HG03196 (cell line): ENCODE results near the gene RAD51B.

Experiments used
- ATAC-seq: cut with Tn5 transposase; IDR thresholded peaks from one replicate; pipeline ENCODE4 v1.9.1; 2021; ENCODE audit not compliant: unreplicated experiment

The RAD51B gene

DNA sequence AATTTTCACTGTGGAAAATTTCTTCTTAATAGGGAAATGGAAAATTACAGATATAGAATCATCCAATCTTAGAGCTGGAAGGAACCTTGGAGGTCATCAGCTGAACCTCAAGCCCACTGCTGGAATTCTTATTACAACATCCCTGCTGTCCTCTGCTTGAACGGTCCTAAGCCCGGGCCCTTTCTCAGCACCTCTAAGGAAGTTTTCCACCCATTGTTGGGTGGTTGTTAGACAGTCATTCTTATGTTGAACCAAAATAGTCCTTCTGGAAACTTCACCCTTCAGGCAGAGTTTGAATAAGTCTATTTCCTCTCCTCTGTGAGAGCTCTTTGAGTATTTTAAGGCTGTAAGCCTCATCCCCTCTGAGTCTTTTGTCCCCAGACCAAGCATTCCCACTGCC lies 902.6 kb downstream of the RAD51B start:
- ATAC-seq: no peak

DNA sequence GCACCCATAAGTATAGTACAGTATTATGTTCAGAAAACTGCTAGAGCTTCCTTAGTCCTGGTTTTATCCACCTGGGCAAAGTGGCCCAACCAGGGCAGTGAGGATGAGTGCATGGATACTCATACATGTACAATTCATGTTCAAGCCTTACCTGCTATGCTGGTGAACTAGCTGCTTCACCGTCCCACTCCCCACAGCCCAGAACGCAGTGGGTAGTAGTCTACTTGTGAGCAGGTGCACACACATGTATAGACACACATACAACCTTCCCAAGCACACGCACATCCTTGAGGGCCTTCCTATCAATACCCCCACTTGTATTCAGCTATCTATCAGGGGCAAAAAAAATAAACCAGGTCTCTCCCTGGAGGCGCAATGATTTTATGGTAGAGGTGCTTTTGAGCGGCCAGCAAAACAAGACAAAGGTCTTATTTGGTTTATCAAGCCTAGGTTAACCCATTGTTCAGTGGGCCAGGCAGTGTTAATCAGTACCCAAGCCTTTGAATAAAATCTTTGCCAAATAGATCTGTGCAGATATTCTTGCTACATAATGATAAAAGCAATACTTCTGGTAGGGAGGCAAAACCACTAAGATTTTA lies 903.5 kb downstream of the RAD51B start:
- no peak for ATAC-seq

DNA sequence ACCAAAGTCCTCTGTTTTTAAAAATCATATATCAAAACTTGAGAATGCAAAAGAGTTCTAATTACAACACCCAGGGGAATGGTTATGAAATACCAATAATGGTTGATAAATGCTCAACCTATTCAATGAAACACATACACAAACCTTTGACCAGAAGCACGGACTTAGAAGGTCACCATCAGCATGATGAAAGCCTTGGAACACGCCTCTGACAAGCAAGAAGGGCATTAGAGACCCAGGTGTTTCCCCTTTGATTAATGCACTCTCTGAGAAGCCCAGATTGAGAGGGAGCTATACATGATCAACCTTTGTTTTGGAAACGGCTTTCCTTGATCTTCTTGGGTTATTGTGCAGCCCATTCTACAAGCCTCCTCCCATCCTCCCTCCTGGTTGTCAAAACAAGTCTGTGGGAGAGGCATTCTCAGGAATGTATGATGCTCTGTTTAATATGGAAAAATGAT lies 904.3 kb downstream of the RAD51B start:
- ATAC-seq: no peak

DNA sequence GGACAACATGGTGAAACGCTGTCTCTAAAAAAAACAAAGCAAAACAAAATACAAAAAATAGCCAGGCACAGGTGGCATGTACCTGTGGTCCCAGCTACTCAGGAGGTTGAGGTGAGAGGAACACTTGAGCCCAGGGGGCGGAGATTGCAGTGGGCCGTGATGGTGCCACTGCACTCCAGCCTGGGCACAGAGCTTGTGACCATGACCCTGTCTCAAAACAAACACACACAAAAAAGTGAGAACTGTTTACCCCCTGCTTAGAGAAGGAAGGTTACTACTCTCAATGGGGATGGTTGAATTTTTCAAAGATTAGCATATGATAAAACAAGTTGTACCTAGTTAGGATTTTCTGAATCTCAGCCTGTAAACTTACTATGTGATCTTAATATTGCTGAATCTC lies 905.3 kb downstream of the RAD51B start:
- ATAC-seq: no peak

DNA sequence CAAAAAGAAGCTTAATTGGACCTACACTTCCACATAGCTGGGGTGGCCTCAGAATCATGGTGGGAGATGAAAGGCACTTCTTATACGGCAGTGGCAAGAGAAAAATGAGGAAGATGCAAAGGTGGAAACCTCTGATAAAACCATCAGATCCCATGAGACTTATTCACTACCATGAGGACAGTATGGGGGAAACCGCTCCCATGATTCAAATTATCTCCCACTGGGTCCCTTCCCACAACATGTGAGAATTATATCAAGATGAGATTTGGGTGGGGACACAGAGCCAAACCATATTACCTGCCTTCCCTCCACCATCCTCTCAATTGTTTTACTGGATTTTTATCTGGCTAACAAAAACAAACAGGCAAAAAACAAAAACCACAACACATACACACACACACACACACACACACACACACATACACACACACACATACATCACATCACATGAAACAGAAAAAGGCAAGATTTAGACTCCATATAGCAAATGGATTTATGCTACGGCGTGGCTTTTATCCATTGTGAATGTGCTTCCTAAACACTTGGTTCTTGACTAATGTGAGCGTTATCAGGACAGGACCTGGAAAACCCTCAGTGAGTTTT lies 906.6 kb downstream of the RAD51B start:
- no peak for ATAC-seq

DNA sequence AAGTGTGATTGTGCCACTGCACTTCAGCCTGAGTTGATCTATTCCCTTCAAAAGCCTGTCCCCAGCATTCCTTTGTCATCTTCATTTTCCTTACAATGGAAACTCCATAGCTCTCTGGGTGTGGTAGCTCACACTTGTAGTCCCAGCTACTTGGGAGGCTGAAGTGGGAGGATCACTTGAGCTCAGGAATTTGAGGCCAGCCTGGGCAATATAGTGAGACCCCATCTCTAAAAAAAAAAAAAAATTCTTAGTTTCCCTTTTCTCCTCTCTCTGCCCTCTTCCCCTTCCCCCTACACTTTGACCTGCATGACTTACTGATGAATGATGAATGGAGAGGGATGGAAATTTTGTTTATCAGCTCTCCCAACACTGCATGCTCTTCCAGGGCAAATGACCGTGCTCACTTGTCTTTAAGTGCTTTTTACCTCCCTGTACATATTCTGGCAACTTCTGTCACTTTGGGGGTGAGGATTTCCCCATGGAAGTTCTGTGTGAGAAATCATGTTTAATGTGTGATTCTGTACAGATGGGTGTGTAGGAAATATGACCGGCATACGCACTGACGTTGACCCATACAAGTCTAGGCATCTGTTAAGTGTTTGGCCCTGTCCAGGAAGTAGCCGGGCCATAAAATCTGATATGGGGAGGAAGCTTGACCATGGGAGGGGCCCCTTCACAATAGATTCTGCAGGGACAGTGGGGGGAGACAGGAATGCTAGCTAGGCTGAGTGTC lies 907.9 kb downstream of the RAD51B start:
- no peak for ATAC-seq

DNA sequence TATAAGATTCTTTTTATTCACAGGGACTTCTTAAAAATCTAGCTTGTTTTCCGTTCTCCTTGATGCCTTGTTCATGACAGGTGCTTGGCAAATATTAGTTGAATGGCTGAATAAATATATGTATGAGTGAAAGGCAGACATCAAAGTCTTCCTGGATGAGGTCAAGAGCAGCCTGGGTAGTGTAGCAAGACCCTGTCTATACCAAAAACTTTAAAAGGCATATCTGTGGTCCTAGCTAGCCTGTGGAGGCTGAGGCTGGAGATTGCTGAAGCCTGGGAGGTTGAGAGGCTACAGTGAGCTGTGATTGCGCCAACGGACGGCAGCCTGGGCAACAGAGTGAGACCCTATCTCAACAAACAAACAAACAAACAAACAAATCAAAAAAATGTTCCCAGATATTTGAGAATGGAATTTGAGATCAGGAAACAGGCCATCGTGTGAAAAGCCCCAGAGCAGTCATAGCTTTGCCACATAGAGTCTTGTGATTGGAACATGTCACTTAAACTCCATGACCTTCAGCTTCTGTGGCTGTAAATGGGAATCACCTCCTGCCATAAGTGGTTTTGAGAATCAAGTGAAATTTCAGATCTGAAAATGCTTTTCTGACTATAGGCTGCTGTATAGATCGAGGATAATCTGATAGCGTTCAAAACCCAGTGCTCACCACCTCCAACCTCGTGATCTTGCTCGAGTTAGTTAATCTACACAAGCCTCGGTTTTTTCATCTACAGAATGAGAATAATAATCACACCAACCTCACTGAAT lies 908.9 kb downstream of the RAD51B start:
- no peak for ATAC-seq

DNA sequence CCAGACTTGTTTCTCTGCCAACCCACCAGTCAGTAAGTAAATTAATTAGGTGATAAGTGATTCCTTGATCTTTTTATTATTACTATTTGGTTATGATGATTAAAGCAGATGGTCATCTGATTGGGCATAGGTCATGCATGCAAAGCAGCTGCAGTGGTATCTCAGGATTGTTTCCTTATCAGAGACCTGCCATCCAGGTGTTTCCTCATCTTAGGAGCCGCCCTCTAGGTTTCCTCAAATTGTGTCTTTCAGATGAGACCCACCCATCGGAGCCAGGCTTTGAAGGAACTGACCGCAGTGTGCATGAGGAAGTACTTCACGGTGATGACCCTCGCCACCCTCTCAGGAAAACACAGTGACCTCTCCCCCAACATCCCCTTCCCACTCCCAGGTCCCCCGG lies 910.0 kb downstream of the RAD51B start:
- ATAC-seq: no peak

DNA sequence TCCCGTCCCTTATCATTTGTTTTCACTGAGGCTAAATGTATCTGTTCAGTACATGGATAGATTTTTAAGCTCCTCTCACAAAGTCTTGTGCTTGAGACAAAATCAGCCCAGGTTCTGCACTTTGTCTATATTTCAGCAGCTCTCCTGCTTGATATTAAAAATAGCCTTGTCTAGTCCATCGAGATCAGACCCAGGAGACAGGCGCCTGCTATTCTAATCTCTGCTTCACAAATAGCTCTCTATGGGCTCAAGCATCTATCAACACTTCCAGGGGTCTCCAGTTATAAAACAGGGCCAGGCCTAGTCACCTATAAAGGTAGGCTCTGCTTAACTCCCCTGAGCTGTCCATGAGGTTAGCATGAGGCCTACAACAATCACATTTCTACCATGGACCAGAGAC lies 910.8 kb downstream of the RAD51B start:
- no peak for ATAC-seq

DNA sequence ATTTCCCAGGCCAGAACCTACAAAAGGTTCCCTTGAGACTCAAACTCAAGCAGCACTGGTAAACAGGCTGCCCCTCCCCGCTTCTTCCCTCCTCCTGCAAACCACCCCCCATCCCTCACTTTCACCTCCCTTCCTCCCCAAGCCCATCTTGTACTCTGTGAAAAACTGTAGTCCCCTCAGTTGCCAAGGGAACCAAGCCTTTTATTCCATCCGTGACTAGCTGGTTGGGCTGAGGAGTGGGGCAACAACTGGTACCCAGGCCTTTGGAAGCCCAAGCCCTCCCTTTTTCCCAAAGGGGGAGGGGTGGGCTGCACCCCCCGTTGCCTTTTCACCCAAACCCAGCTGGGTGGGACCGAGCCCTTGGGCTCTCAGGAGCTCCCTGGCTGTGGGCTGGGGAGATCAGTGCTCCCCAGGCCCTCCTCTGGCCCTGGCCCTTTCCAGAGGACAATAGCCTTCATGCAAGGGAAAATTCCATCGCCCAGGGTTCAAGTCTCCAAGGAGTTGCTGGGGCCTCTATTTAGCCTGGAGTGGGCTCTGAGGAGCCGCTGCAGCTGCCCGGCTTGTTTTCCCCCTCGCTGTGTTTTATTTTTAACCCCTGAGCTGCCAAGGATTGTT lies 911.3 kb downstream of the RAD51B start:
- ATAC-seq: no peak

DNA sequence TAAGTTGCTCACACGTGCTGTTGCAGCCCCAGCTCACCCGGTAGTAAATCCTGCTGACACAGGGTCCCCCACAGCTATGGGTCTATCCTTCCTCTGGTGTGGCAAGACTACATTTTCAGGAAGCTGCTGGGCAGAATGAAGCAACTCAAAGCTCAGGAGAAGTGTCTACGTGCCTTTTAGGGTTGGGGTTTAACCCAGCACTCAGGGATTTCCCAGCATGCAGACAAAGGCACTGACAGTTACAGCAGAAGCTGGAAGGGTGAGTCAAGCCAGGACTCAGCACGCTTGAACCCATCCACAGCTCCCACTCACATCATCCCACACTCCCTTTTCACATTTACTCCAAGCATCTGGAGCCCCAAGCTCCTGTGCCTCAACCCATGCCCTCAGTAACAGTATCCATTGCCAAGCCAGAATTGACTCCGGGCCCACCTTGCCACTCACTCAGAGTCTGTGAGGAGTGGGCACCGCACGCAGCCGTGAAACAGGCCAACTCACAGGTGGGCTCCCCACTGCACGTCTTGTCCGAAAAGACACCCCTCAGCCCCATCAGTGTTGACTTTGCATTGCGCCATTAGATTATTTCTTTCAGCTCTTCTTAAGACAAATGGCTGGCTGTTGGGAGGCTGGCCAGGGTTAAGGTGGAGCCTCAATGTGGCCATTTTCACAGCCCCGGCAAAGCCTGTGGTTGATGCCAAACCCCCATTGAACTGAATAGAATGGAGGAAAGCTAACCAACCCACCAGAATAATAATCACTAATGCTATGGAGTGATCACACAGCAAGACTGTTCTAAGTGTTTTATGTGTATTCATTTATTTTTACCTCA lies 913.7 kb downstream of the RAD51B start:
- ATAC-seq: no peak

DNA sequence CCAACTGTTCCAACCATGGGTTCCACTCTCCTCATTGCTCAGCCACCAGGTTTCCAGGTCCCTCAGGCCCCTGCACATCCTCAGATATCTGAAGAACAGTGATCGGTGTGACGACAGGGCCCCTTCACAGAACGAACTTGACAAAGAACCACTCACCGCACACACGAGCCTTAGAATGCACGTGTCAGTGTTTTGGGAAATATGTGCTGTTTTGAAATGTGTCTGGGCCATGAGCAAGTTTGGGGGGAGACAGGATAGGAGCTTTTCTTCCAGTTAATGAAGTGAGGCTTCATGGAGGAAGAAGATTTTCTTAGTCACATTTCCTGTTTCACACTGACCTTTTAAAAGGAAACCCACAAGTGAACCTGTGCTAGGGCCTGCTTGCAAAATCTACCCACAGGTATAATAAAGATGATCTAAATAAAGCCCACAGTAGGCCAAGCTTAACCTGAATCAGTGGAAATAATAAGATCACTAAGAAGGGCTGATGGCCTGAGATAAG lies 914.7 kb downstream of the RAD51B start:
- ATAC-seq: no peak

DNA sequence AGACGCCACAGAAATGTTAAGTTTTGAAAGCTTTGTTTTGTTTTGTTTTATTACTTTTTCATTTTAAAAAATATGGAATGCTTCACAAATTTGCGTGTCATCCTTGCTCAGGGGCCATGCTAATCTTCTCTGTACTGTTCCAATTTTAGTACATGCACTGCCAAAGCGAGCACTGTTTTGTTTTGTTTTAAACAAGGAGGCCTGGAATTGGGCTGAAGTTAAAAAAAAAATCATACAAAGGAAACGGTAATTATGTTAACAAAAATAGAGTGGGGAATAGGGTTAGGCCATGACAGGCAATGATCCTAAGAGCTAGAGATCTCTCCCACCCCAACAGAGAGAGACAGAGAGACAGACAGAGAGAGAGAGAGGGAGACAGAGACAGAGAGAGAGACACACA lies 916.3 kb downstream of the RAD51B start:
- no peak for ATAC-seq

DNA sequence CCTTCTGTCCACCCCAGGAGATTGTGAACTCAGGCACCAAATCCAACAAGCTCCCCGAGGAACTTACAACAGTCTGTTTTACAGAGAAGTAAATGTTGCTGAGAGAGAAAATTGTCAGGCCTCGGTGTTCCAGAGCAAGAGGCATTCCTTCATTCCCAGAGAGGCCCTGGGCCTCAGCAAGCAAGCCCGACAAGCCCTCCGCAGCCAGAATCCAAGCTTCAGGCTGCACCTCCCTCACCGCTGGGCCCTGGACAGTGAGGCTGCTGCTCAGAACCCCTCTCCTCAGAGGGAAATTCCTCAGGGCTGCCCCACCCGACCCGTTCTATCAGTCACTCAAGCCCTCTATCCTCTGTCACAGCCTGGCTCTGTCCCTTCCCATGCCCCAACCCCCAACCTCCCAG lies 916.9 kb downstream of the RAD51B start:
- ATAC-seq: no peak

DNA sequence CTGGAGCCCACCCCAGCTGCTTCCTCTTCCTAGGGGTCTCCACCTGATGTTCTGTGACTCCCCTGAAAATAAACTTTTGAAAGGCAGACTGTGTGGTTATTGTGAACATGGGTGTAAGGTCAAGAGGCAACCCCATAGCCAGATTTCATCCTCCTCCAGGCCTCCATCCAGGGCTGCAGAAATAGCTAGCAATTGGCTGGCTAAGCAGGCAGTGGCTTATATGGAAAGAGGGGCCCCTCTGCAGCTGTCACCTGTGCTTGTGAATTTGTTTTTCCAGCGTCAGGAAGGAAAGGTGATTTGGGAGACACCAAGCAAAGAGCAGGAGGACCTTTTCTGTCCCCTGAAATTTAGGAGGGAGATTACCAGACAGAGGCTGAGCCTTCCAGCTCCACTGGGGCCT lies 917.5 kb downstream of the RAD51B start:
- no peak for ATAC-seq

DNA sequence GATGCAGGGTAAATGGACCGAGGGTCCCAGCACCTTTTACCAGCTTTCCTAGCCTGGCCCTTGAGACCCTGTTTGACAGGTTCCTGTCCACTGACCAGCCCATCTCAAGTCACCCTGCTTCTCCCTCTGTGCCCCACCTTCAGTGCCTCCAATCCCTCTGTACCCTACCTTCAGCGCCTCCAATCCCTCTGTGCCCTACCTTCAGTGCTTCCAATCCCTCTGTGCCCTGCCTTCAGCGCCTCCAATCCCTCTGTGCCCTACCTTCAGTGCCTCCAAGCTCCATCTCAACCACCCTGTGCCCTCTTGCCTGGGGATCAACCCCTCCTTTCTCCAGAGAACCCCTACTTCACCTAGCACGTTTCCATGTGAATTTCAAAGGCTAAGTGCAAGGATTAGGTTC lies 919.0 kb downstream of the RAD51B start:
- no peak for ATAC-seq

DNA sequence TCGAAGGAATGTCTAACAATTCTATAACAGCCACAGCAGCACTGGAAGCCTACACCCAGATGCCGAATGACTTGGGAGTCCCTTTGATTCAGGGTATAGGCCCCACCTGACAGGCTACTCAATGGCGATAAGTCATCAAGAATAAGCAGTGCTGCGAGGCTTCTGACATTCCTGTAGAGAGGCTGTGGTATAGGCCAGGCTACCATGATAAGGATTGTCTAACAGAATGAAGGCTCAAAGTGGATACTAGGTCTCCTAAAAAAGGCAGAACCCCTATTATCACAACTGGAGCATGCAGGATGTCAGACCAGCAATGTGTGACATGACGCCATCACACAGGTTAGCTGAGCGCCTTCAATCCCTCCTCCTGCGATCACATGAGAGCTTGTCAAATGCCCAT lies 920.1 kb downstream of the RAD51B start:
- ATAC-seq: no peak

DNA sequence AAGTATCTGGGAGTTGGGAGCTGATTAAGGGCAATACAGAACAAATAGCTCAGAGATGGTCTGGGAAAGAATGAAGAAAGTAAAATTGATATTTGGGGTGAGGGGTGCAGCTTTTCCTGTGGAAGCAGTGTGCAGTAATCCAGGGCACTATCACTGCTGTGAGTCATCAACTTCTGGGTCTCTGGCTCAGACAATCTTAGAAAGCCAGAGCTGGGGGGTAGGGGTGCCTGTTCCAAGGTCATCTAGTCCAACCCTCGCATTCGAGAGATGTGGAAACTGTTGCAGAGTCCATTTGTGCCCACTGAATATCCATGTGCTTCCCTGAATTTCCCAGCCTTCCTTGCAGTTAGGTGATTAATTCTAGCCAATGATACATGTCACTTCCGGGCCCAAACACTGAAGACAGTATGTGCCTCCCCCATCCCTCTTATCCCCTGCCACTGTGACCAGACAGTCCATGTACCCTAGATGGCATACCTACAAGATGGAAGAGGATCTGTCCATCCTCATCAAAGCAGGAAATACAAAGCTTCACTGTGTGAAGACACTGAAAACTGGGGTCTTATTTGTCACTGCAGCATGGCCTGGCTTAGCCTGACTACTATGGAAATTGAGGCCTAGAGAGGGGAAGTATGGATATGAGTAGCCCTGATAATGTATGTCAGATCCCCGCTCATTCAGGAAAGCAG lies 921.4 kb downstream of the RAD51B start:
- no peak for ATAC-seq

DNA sequence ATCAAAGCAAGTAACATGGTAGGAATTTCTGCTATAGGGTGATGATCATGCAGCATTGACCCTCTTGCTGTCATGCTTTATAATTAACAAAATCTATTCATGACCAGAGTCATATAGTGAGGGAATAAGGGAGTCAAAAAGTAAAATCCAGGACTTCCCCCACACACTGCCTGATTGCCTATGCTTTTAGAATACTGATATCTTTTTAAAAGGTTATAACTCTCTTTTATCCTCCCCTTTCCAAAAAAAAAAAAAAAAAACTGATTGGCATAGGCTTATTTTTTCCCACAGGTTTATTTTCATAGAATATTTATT lies 921.9 kb downstream of the RAD51B start:
- no peak for ATAC-seq
